Trophoblast cell (in vitro differentiated cells and primary cell): ENCODE results near the gene EYS.

ENCODE experiments used
- DNase-seq, 2 donors: peaks; one replicate each; pipeline ENCODE4 v3.0.0-alpha.2; 2016
- H2AFZ ChIP-seq: 2 replicates; pipeline ENCODE4 v1.6.1; 2013; ENCODE audit warnings: low read length, moderate library complexity, mild to moderate bottlenecking; ENCODE audit not compliant: insufficient read depth, poor library complexity
- H2AK5ac ChIP-seq: 2 replicates; pipeline ENCODE4 v1.6.1; 2013; ENCODE audit warnings: mild to moderate bottlenecking, low read length
- H2BK120ac ChIP-seq: 2 replicates; pipeline ENCODE4 v1.6.1; 2013; ENCODE audit warnings: low read length, mild to moderate bottlenecking, moderate library complexity; ENCODE audit not compliant: insufficient read depth, poor library complexity
- H2BK12ac ChIP-seq: 2 replicates; pipeline ENCODE4 v1.6.1; 2013; ENCODE audit warnings: mild to moderate bottlenecking, low read length, moderate library complexity
- H2BK5ac ChIP-seq: 2 replicates; pipeline ENCODE4 v1.6.1; 2013; ENCODE audit warnings: low read length, low read depth, moderate library complexity, mild to moderate bottlenecking; ENCODE audit not compliant: poor library complexity
- H3K14ac ChIP-seq: 2 replicates; pipeline ENCODE4 v1.6.1; 2013; ENCODE audit warnings: mild to moderate bottlenecking, low read length
- H3K18ac ChIP-seq: 2 replicates; pipeline ENCODE4 v1.6.1; 2013; ENCODE audit warnings: mild to moderate bottlenecking, low read length
- H3K23ac ChIP-seq: 2 replicates; pipeline ENCODE4 v1.6.1; 2013; ENCODE audit warnings: low read length
- H3K27ac ChIP-seq: 2 replicates; pipeline ENCODE4 v1.5.1; 2013; ENCODE audit warnings: low read depth, mild to moderate bottlenecking, inconsistent platforms, low read length, moderate library complexity
- H3K27me3 ChIP-seq: 2 replicates; pipeline ENCODE4 v1.6.1; 2013; ENCODE audit warnings: inconsistent platforms, mild to moderate bottlenecking, low read length, moderate library complexity; ENCODE audit not compliant: insufficient read depth
- H3K36me3 ChIP-seq, 2 experiments: 1 replicate in 1 of 2; 2 replicates in 1 of 2; pipeline ENCODE4 v1.6.1; 2013; ENCODE audit warnings: low read length in 2 of 2, mild to moderate bottlenecking in 2 of 2, moderate library complexity in 1 of 2; ENCODE audit not compliant: insufficient read depth in 2 of 2, control insufficient read depth in 1 of 2
- H3K4ac ChIP-seq: 2 replicates; pipeline ENCODE4 v1.6.1; 2013; ENCODE audit warnings: low read depth, mild to moderate bottlenecking, low read length, moderate library complexity
- H3K4me1 ChIP-seq, 2 experiments: 1 replicate in 1 of 2; 2 replicates in 1 of 2; pipeline ENCODE4 v1.6.1; 2013; ENCODE audit warnings: low read length in 2 of 2, mild to moderate bottlenecking in 2 of 2, moderate library complexity in 1 of 2; ENCODE audit not compliant: insufficient read depth in 2 of 2, control insufficient read depth in 1 of 2
- H3K4me2 ChIP-seq: 2 replicates; pipeline ENCODE4 v1.6.1; 2013; ENCODE audit warnings: inconsistent platforms, mild to moderate bottlenecking, low read length, moderate library complexity
- H3K4me3 ChIP-seq: 2 replicates; pipeline ENCODE4 v1.5.1; 2013; ENCODE audit warnings: mild to moderate bottlenecking, low read depth, low read length, inconsistent platforms
- H3K79me1 ChIP-seq: one replicate; pipeline ENCODE4 v1.6.1; 2013; ENCODE audit warnings: low read length
- H3K79me2 ChIP-seq: 2 replicates; pipeline ENCODE4 v1.6.1; 2013; ENCODE audit warnings: low read length, mild to moderate bottlenecking; ENCODE audit not compliant: control insufficient read depth, insufficient read depth, poor library complexity
- H3K9ac ChIP-seq: 2 replicates; pipeline ENCODE4 v1.6.1; 2013; ENCODE audit warnings: mild to moderate bottlenecking, low read length
- H3K9me3 ChIP-seq: 2 replicates; pipeline ENCODE4 v1.6.1; 2013; ENCODE audit warnings: low read depth, mild to moderate bottlenecking, control low read depth, inconsistent platforms, low read length; ENCODE audit not compliant: insufficient read depth
- H4K12ac ChIP-seq: 2 replicates; pipeline ENCODE4 v1.6.1; 2013; ENCODE audit warnings: low read depth, mild to moderate bottlenecking, low read length, moderate library complexity
- H4K8ac ChIP-seq: 2 replicates; pipeline ENCODE4 v1.6.1; 2013; ENCODE audit warnings: low read depth, mild to moderate bottlenecking, low read length, moderate library complexity
- H4K91ac ChIP-seq: one replicate; pipeline ENCODE4 v1.6.1; 2013; ENCODE audit warnings: low read depth, mild to moderate bottlenecking, low read length, moderate library complexity
- WGBS: extraction: QIAGEN DNeasy Blood & Tissue Kit; methylation state at CpG from one replicate; pipeline ENCODE4 v1.1.7; 2013; ENCODE audit warnings: missing lambda C conversion rate; ENCODE audit not compliant: insufficient read length, insufficient coverage; ENCODE audit errors: extremely low coverage; 5-methylcytosine and 5-hydroxymethylcytosine counted together

EYS gene

DNA sequence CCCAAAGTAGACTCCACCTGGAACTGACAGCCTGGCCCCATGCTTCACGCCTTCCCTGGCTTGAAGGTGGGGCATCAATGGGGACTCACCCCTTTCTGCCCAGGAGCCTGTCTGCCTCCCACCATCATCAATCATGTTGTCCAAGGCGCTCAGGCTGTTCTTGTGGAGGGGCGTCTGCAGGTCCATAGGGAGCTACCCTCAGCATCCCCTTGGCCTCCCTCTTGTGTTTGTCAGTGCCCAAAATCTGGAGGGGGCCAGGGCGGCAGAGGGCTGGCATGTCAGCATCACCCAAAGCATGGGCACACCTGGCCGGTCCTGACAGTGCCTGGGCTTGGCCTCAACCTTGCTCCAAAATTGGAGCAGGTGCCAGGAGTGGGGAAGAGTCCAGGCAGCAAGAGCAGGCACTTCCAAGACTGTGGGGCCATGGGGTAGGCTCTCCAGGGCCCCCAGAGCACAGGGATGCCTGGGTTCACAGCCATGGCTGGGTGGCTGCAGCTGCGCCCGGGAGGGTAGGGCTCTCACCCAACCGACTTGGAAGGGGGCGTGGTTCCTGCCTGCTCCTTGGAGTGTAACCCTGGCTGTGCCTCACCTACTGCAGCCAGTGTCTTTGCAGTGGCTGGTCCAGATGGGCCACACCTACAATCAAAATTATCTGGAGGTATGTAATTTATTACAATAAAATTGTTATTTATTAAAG, 903.4 kb downstream of the EYS start:
- H3K23ac ChIP-seq = no peak overlapping the region
- no peak overlapping the region for H4K91ac ChIP-seq
- WGBS = no CpG with 5 or more reads among the region's 9 CpGs
- no peaks in the 10 kb centered on the region for H3K27me3 ChIP-seq
- H3K36me3 ChIP-seq = no peaks in the 10 kb centered on the region
- H3K9ac ChIP-seq = no peak overlapping the region
- no peak for DNase-seq
- no peaks in the 10 kb centered on the region for H3K79me2 ChIP-seq
- no peak overlapping the region for H2BK120ac ChIP-seq
- H3K9me3 ChIP-seq = peaks cover 6% of the 10 kb centered on the region
- H3K4me3 ChIP-seq = no peak overlapping the region
- H3K79me1 ChIP-seq = no peaks in the 10 kb centered on the region
- H4K8ac ChIP-seq = no peak overlapping the region
- H2BK5ac ChIP-seq = no peak overlapping the region
- no peak overlapping the region for H4K12ac ChIP-seq
- no peak overlapping the region for H3K27ac ChIP-seq
- H3K18ac ChIP-seq = no peak overlapping the region
- H2BK12ac ChIP-seq = no peak overlapping the region
- no peak overlapping the region for H2AFZ ChIP-seq
- no peak overlapping the region for H3K4me2 ChIP-seq
- H3K4ac ChIP-seq = no peak overlapping the region
- H2AK5ac ChIP-seq = no peak overlapping the region
- H3K4me1 ChIP-seq = no peaks in the 10 kb centered on the region
- H3K14ac ChIP-seq = no peak overlapping the region

GRCh38 chr6:64792534-64792933, 914.5 kb downstream of the EYS start:
- no CpG with 5 or more reads among the region's 4 CpGs for WGBS
- H2AK5ac ChIP-seq = no peak overlapping the region
- no peak overlapping the region for H2BK120ac ChIP-seq
- no peaks in the 10 kb centered on the region for H3K79me2 ChIP-seq
- H3K27me3 ChIP-seq = no peaks in the 10 kb centered on the region
- H4K8ac ChIP-seq = no peak overlapping the region
- H3K4me3 ChIP-seq = no peak overlapping the region
- no peaks in the 10 kb centered on the region for H3K4me1 ChIP-seq
- H3K14ac ChIP-seq = no peak overlapping the region
- no peak overlapping the region for H2AFZ ChIP-seq
- H3K9ac ChIP-seq = no peak overlapping the region
- no peak overlapping the region for H3K4me2 ChIP-seq
- no peaks in the 10 kb centered on the region for H3K36me3 ChIP-seq
- H3K18ac ChIP-seq = no peak overlapping the region
- H3K27ac ChIP-seq = no peak overlapping the region
- H4K91ac ChIP-seq = no peak overlapping the region
- H3K79me1 ChIP-seq = no peaks in the 10 kb centered on the region
- no peaks in the 10 kb centered on the region for H3K9me3 ChIP-seq
- H2BK12ac ChIP-seq = no peak overlapping the region
- H2BK5ac ChIP-seq = no peak overlapping the region
- DNase-seq = no peak
- H4K12ac ChIP-seq = no peak overlapping the region
- no peak overlapping the region for H3K23ac ChIP-seq
- H3K4ac ChIP-seq = no peak overlapping the region

DNA sequence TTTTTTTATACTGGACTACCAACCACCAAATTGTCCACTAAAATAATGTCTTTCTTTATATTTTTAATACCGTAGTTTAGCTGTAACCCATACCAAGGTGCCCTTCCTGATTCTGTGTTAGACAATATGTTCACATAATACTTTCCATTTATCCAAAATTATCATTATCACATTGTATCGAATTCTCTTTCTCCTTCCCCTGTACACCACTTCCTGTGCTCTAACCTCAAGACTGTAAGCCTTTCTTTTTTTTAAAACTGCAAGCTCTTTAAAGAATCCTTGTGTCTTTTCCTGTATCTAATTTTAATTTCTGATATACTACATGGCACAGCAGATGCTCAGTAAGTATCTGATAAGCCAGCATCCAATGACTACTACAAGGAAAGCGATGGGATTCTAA, 917.5 kb downstream of the EYS start:
- Histone ChIP-seq H3K9ac (no peak overlapping the region), H2AFZ (no peak overlapping the region), H4K12ac (no peak overlapping the region), H3K4me2 (no peak overlapping the region), H2BK12ac (no peak overlapping the region), H3K79me2 (no peaks in the 10 kb centered on the region), H3K9me3 (no peaks in the 10 kb centered on the region), H3K23ac (no peak overlapping the region), H3K14ac (no peak overlapping the region), H3K4me1 (no peaks in the 10 kb centered on the region), H3K79me1 (no peaks in the 10 kb centered on the region), H2BK5ac (no peak overlapping the region), H3K27me3 (no peaks in the 10 kb centered on the region), H3K4me3 (no peak overlapping the region), H3K18ac (no peak overlapping the region), H3K4ac (no peak overlapping the region), H3K27ac (no peak overlapping the region), H4K91ac (no peak overlapping the region), H4K8ac (no peak overlapping the region), H3K36me3 (no peaks in the 10 kb centered on the region), H2AK5ac (no peak overlapping the region), H2BK120ac (no peak overlapping the region)
- DNase-seq = no peak
- WGBS = 100% methylated on average over 1 of the region's 3 CpGs

DNA sequence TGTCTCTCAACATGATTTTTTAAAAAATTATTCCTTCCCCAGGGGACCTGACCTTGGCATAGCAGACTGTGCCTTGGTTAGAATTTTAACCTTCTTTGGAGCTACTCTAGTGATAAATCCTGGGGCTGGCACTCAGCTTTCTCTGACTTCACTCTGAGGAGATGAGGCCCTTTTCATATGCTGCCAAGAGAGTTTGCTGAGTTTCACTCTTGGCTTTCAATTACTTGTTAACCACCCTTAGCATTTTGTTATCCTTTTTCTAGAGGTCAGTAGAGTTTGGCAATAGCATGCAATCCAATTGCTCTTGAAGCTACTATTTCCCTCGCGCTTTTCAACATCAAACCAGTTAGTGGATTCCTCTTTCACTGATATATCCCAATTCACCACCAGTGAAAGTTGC, 920.3 kb downstream of the EYS start:
- H2BK120ac ChIP-seq = no peak overlapping the region
- no peak overlapping the region for H3K23ac ChIP-seq
- H3K9ac ChIP-seq = no peak overlapping the region
- H2BK5ac ChIP-seq = no peak overlapping the region
- H3K4me3 ChIP-seq = no peak overlapping the region
- no peak overlapping the region for H3K4ac ChIP-seq
- H4K12ac ChIP-seq = no peak overlapping the region
- H3K27me3 ChIP-seq = no peaks in the 10 kb centered on the region
- no CpG with 5 or more reads among the region's 2 CpGs for WGBS
- H3K36me3 ChIP-seq = no peaks in the 10 kb centered on the region
- no peaks in the 10 kb centered on the region for H3K4me1 ChIP-seq
- H3K79me2 ChIP-seq = no peaks in the 10 kb centered on the region
- no peak overlapping the region for H3K4me2 ChIP-seq
- no peak for DNase-seq
- H3K14ac ChIP-seq = no peak overlapping the region
- H3K79me1 ChIP-seq = no peaks in the 10 kb centered on the region
- no peak overlapping the region for H2BK12ac ChIP-seq
- H2AFZ ChIP-seq = no peak overlapping the region
- H4K8ac ChIP-seq = no peak overlapping the region
- no peak overlapping the region for H3K27ac ChIP-seq
- no peak overlapping the region for H4K91ac ChIP-seq
- no peak overlapping the region for H3K18ac ChIP-seq
- no peak overlapping the region for H2AK5ac ChIP-seq
- H3K9me3 ChIP-seq = no peaks in the 10 kb centered on the region
